HG03108 (cell line): ENCODE data around the gene CLIC2.

Experiments
- ATAC-seq: cut with Tn5 transposase; IDR thresholded peaks from one replicate; pipeline ENCODE4 v1.9.1; 2021; ENCODE audit warnings: moderate library complexity; ENCODE audit not compliant: unreplicated experiment

CLIC2 gene

DNA sequence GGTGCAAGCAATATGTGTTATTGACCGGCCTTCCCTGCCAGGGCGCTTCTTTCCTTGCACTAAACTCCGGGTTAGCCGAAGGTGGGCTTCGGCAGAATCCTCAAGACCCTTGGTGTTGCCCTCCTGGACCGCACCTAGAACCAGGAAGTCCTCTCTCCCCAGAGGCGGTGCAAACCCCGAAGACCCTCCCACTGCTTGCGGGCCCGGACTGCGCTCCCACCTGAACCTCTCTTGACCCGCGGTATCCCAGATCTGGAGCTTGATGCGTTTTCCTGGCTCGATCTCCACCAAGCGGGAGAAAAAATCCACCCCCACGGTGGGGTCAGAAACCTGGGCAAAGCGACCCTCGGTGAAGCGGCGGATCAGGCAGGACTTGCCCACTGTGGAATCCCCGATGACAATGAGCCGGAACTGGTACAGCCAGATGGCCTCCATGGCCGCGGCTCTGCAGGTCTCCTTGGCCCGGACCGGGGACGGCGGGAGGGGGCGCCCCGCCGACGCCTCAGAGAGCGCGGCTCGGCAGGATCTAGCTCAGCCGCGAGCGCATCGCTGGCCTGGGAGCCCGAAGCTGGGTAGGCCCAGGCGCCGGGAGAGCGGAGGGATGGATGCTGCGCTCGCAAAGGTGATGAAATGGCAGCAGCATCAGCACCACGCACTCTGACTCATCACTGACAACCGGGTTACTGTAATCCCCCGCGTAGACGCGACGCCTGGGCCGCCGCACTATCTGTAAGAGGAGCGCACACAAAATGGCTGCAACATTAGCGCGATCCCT lies 70.4 kb downstream of the CLIC2 start, which contains the start of gene RAB39B:
TSS of gene RAB39B (minus strand) at position 638 of the 775 bp plus-strand sequence. CDS start at position 435, 203 bp downstream.
- ATAC-seq = peak; percentile 76

DNA sequence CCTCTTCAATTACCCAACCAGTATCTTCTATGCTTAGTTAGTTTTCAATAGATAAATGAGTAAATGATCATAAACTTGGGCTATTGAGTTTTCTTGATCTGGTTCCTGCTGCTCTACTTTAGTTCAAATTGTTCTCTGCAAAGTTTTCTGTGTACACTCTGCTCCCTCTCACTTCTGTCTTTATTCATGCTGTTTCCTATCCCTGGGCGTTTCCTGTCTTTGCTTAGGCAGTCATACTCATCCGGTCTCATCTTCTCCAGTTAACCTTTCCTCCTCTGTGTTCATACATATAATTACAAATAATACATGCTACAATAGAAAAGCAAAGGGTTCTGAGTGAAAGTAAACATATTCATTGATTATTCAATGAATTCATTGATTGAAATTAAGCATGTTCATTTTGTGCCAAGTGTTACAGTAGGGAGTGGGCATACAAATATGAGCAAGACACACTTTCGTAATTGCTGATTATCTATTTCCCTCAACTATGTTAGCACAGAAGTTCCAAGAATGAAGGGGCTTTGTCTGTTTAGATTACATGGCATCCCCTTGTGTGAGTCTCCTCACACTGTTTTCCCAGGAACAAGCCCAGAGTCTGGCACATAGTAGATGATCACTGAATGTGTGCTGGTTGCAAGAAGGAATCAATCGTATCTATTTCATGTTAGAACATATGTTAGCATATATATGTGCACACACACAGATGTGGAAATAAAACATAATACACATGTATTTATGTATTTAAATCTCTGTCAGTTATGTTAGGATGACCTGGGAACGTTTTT lies 71.3 kb downstream of the CLIC2 start:
- ATAC-seq = peak; percentile 41

DNA sequence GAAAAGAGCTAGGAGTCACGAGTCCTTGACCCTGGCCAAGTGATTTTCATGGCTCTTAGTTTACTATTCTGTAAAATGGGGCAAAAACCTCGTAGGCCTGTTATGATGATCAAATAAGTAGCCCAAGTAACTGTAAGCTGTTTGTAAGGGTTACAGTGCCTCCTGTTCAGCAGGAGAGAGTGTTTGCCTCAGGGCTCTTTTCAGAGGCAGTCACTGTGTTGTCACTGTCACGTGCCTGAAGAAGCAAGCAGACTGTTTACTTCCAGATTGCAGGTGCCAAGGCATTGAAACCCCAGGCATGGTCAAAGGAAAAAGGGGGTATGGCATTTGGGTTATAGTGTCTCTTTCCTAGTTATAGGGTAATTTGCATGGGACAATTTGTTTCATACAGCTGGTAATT lies 74.7 kb downstream of the CLIC2 start:
- ATAC-seq = no peak

DNA sequence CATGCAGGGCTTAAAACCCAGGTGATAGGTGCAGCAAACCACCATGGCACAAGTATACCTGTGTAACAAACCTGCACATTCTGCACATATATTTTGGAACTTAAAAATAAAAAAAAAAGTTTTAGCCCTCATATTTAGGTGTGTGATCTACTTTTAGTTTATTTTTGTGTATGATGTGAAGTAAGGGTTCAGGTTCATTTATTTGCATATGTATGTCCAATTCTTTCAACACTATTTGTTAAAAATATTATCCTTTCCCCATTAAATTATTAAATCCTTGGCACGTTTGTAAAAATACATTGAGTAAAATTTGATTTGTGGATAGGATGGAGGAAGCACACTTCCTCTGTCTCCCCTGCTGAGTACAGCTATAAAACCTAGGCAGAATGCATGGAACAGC lies 83.0 kb downstream of the CLIC2 start:
- no peak for ATAC-seq

DNA sequence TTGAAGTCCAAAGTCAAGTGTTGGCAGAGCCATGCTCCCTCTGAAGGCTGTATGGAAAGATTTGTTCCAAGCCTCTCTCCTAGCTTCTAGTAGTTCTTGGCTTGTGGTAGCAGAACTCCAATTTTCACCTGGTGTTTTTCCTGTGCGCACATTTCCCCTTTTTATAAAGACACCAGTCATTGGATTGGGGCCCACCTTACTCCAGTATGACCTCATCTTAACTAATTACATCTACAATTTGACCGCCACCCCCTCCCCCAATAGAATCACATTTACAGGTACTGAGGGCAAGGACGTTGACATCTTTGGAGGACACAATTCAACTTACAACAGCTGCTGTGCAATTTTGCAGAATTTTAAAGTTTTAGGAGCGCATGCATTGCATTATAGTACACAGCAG lies 86.9 kb downstream of the CLIC2 start:
- no peak for ATAC-seq

- no peak for ATAC-seq
Measured at GRCh38 chrX:155246748-155247147, 87.7 kb downstream of the CLIC2 start.

GRCh38 chrX:155242300-155242699 lies 92.1 kb downstream of the CLIC2 start:
- no peak for ATAC-seq

DNA sequence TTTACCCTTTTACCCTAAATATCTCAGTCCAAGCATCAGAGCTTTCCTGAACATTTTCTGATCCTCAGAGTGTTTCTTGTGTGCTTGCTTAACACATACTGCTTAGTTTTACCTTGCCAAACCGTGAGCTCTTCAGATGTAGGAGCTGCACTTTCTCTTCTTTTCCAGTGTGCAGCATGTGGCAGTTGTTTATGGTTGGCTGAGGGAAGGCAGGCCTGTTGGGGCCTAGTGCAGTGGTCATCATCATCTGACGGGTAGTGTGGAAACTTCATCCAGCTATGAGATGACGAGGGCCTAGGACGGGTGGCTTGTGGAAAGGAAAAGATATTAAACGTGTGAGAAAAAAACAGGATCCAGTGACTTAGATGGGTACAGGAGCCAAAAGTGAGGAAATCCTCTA lies 96.7 kb downstream of the CLIC2 start:
- ATAC-seq = no peak

DNA sequence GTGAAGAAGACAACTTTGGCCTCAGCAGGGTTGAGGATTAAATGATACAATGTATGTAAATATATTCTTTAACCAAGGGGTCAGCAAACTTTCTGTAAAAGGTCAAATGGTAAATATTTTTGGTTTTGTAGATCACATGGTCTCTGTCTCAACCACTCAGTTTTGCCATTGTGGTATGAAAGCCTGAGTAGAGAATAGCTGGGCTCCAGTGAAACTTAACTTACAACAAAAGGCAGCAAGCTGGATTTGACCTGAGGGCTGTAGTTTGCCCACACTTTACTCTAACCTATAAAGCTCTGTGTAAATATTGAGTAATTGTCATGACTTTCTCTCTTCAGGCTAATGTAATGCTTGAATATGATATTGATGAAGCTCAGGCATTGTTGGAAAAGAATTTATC lies 98.5 kb downstream of the CLIC2 start:
- no peak for ATAC-seq

DNA sequence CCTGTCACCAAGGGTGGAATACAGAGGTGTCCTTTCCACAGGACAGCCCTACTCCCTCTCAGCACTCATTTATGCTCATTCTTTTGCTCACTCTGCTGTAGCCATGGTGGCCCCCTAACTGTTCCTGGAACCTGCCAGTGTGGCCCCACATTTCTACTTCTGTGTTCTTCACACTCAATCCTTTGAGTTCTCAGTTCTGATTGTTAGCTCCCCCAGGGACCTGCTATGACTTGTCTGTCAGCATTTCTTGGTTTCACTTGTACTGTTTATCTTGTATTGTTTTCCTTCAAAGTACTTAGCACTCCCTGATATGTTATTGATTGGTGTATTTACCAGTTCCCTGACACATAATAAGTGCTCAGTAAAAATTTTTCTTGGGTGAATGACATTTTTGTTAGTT lies 103.3 kb downstream of the CLIC2 start:
- peak; percentile 78 for ATAC-seq
